HEK293 (cell line): ENCODE data around the gene ADIG.

Source experiments
- CTCF ChIP-seq: fragments of 450-650 bp; formaldehyde crosslinking; IDR thresholded peaks from 2 replicates; pipeline ENCODE4 v1.5.1; 2016; ENCODE audit warnings: missing biosample characterization, missing genetic modification characterization
- HOXD13 ChIP-seq: sonication (generic); formaldehyde crosslinking; IDR thresholded peaks from 2 replicates; pipeline ENCODE4 v1.8.0; 2022; ENCODE audit warnings: missing genetic modification reagents, borderline replicate concordance
- MYNN ChIP-seq: fragments of 450-650 bp; formaldehyde crosslinking; IDR thresholded peaks from 2 replicates; pipeline ENCODE4 v1.5.1; 2016; ENCODE audit warnings: missing biosample characterization, missing genetic modification characterization, borderline replicate concordance
- TCF7L2 ChIP-seq: IDR thresholded peaks from 2 replicates; pipeline ENCODE4 v1.6.1; 2011; ENCODE audit warnings: low read depth, mild to moderate bottlenecking, inconsistent platforms, low read length, moderate library complexity, borderline replicate concordance
- ZBTB49 ChIP-seq: fragments of 450-650 bp; formaldehyde crosslinking; IDR thresholded peaks from 2 replicates; pipeline ENCODE4 v1.5.1; 2016; ENCODE audit warnings: missing biosample characterization, missing genetic modification characterization, low read depth
- ZBTB7A ChIP-seq: fragments of 450-650 bp; formaldehyde crosslinking; IDR thresholded peaks from 2 replicates; pipeline ENCODE4 v1.5.1; 2016; ENCODE audit warnings: low read depth, missing biosample characterization, missing genetic modification characterization
- ZNF112 ChIP-seq: fragments of 450-650 bp; formaldehyde crosslinking; IDR thresholded peaks from 2 replicates; pipeline ENCODE4 v1.5.0; 2017; ENCODE audit warnings: missing biosample characterization, missing genetic modification characterization
- ZNF274 ChIP-seq, 2 experiments: fragments of 200-500 bp in 1 of 2; fragments of 450-650 bp in 1 of 2; sonication (Bioruptor generic) in 1 of 2; formaldehyde crosslinking in 1 of 2; IDR thresholded peaks; 2 replicates each; pipeline versions ENCODE4 v1.5.1 to v1.6.1; 2014 to 2016; ENCODE audit warnings: borderline replicate concordance in 1 of 2, inconsistent platforms in 1 of 2, low read length in 1 of 2, missing biosample characterization in 1 of 2, missing genetic modification characterization in 1 of 2
- ZNF354C ChIP-seq: fragments of 450-650 bp; formaldehyde crosslinking; IDR thresholded peaks from 2 replicates; pipeline ENCODE4 v1.5.1; 2016; ENCODE audit warnings: missing biosample characterization, missing genetic modification characterization, low read depth, borderline replicate concordance
- ZNF639 ChIP-seq: fragments of 450-650 bp; formaldehyde crosslinking; IDR thresholded peaks from 2 replicates; pipeline ENCODE4 v1.5.1; 2016; ENCODE audit warnings: missing biosample characterization, missing genetic modification characterization
- ZNF747 ChIP-seq: fragments of 450-650 bp; formaldehyde crosslinking; IDR thresholded peaks from 2 replicates; pipeline ENCODE4 v1.5.1; 2016; ENCODE audit warnings: missing biosample characterization, missing genetic modification characterization
- ZNF785 ChIP-seq: fragments of 450-650 bp; formaldehyde crosslinking; IDR thresholded peaks from 2 replicates; pipeline ENCODE4 v1.5.1; 2016; ENCODE audit warnings: missing biosample characterization, missing genetic modification characterization

- TF ChIP-seq TCF7L2 (no peak), CTCF (no peak), ZNF354C (no peak), ZNF112 (tag by site-specific recombination) (no peak), HOXD13 (CRISPR knock-in tag) (no peak), ZNF274 (IDR thresholded peaks at IDR 0.05; ENCODE audit: low read length) (no peak), ZNF274 (tag by site-specific recombination; IDR thresholded peaks at IDR 0.05; ENCODE audit: borderline replicate concordance) (no peak), ZNF747 (tag by site-specific recombination) (no peak), ZBTB7A (tag by site-specific recombination) (no peak), ZNF785 (tag by site-specific recombination) (no peak), MYNN (tag by site-specific recombination) (no peak), ZNF639 (no peak), ZBTB49 (tag by site-specific recombination) (no peak)
These were observed 7.6 kb upstream of the ADIG start for GRCh38 chr20:38573413-38573812.
